MCF 10A (cell line): ENCODE measurements around the gene ZKSCAN8. TPM values are rescaled to one million over a fixed set of nuclear protein-coding genes. Genes with fewer than 3 reads are reported as not detected.
A peak's percentile ranks its signal among the peaks of the same experiment; 100 is the strongest.
"Not testable (repeated sequence)": the region's sequence is repeated elsewhere in the genome, so short reads cannot be mapped to it uniquely, and the experiment has no call there.

Experiments used
- Bru-seq: library from RNA; stranded (reverse); fragments of 400-500 nt; gene quantifications from one replicate; lab custom pipeline; 2021; lab: Mats Ljungman, UMichigan
- BruChase-seq, 2 experiments: library from RNA; stranded (reverse); fragments of 400-500 nt; gene quantifications; one replicate each; lab custom pipeline; 2021; lab: Mats Ljungman, UMichigan
- BruUV-seq: library from RNA; stranded (reverse); fragments of 400-500 nt; replicated peaks from 2 replicates; lab custom pipeline; 2021; lab: Mats Ljungman, UMichigan
- CTCF ChIA-PET: fragments of 300-600 bp; sonication (Branson Sonifier 250); formaldehyde crosslinking; extraction: SDS; loops from one replicate; lab custom pipeline; 2021; ENCODE audit warnings: antibody characterized with exemption, inconsistent platforms; lab: Yijun Ruan, JAX
- POLR2A ChIA-PET: fragments of 300-600, 350-650 bp; sonication (Branson Sonifier 250); formaldehyde crosslinking; extraction: SDS; loops from one replicate; lab custom pipeline; 2020; ENCODE audit warnings: antibody characterized with exemption, inconsistent platforms; lab: Yijun Ruan, JAX
- DNase-seq: peaks from one replicate; pipeline ENCODE4 v3.0.0-alpha.2; 2018; ENCODE audit not compliant: unreplicated experiment
- H3K27ac Mint-ChIP-seq: one replicate; pipeline ENCODE4 v1.8.0; 2022; ENCODE audit warnings: mild to moderate bottlenecking, low read depth, mixed read lengths; ENCODE audit not compliant: unreplicated experiment
- H3K27me3 Mint-ChIP-seq: one replicate; pipeline ENCODE4 v1.8.0; 2022; ENCODE audit warnings: mixed read lengths; ENCODE audit not compliant: insufficient read depth, unreplicated experiment
- H3K36me3 Mint-ChIP-seq: one replicate; pipeline ENCODE4 v1.8.0; 2022; ENCODE audit warnings: mild to moderate bottlenecking, moderate library complexity, mixed read lengths; ENCODE audit not compliant: insufficient read depth, unreplicated experiment
- H3K4me1 Mint-ChIP-seq: one replicate; pipeline ENCODE4 v1.8.0; 2022; ENCODE audit warnings: mixed read lengths; ENCODE audit not compliant: insufficient read depth, unreplicated experiment
- H3K4me3 Mint-ChIP-seq: one replicate; pipeline ENCODE4 v1.8.0; 2022; ENCODE audit warnings: mild to moderate bottlenecking, moderate library complexity, mixed read lengths; ENCODE audit not compliant: unreplicated experiment
- H3K9me3 Mint-ChIP-seq: one replicate; pipeline ENCODE4 v1.8.0; 2022; ENCODE audit warnings: mixed read lengths; ENCODE audit not compliant: unreplicated experiment
- CTCF ChIP-seq: fragments of 200-600 bp; IDR thresholded peaks from one replicate; pipeline ENCODE4 v1.8.0; 2022; ENCODE audit warnings: antibody characterized with exemption, mild to moderate bottlenecking; ENCODE audit not compliant: unreplicated experiment
- intact Hi-C: fragments of 100-400 bp; cut with micrococcal nuclease; formaldehyde crosslinking; loops from 2 replicates; pipeline ENCODE4 v1.14.1; 2022
- long read RNA-seq: library from polyadenylated mRNA; stranded (forward); transcript quantifications from one replicate; pipeline ENCODE4 v2.0.0, GENCODE V29; 2022
- total RNA-seq: library from RNA; stranded (reverse); gene quantifications from 2 replicates; pipeline ENCODE4 v1.2.3, GENCODE V29; 2022

ZKSCAN8 gene
- total RNA-seq (26.7 and 27.9 TPM in 2 replicates), Bru-seq, nascent RNA (percentile 96 among the genes with signal in this experiment), BruChase-seq, experiment 1, labeled RNA remaining after a 6-hour chase (percentile 87 among the genes with signal in this experiment), BruChase-seq, experiment 2, labeled RNA remaining after a 2-hour chase (percentile 98 among the genes with signal in this experiment)
- long read RNA-seq, full-length matches to known transcripts = 1 of 3 reads
- long read RNA-seq, partial matches to known transcripts = 0 of 3 reads
- long read RNA-seq, other reads (novel, unspliced or antisense) = 2 of 3 reads

- peak within 1 kb of the TSS; percentile 88 for H3K27ac Mint-ChIP-seq
- intact Hi-C loops = loop anchor here (1.0 to 10.0 kb wide), 4 partner anchors 71 to 543 kb away; partner anchors contain the start of genes ZSCAN26 and ZSCAN9
- peak within 1 kb of the TSS; percentile 90 for H3K4me3 Mint-ChIP-seq
- peaks cover 33% of the 10 kb centered on the region for H3K4me1 Mint-ChIP-seq
- peak; percentile 90 for DNase-seq
- ChIA-PET POLR2A (interaction anchor here (0.6 to 8.2 kb wide), 33 partner anchors 10 to 1008 kb away, joined by 3 to 112 read pairs (median 7); partner anchors contain the start of genes PGBD1, ZKSCAN3, ZKSCAN4 and ZNF165), CTCF (interaction anchor here (0.6 to 1.9 kb wide), 7 partner anchors 21 to 1467 kb away, joined by 3 to 9 read pairs (median 4); no protein-coding TSS in a partner anchor)
- no peaks in the 10 kb centered on the region for H3K27me3 Mint-ChIP-seq
- TF ChIP-seq CTCF = no peak
- BruUV-seq = TSS peak; percentile 63
- no peaks in the 10 kb centered on the region for H3K9me3 Mint-ChIP-seq
- H3K36me3 Mint-ChIP-seq = peaks cover 26% of the 10 kb centered on the region
These were observed at the start of gene ZKSCAN8 for GRCh38 chr6:28141500-28142329. TSS of gene ZKSCAN8 (plus strand) at chr6:28141883. CDS start at chr6:28148408, 6,525 bp downstream.

GRCh38 chr6:28102222-28102621, 39.5 kb upstream of the ZKSCAN8 start:
- H3K4me3 Mint-ChIP-seq, BruUV-seq, intact Hi-C loops, H3K4me1 Mint-ChIP-seq, H3K27ac Mint-ChIP-seq, POLR2A ChIA-PET, H3K27me3 Mint-ChIP-seq, DNase-seq, H3K36me3 Mint-ChIP-seq, H3K9me3 Mint-ChIP-seq: not testable (repeated sequence)
- CTCF ChIA-PET = interaction anchor here (0.8 kb wide), 1 partner anchor 925 kb away, joined by 3 read pairs; no protein-coding TSS in a partner anchor

GRCh38 chr6:28102699-28103098, 39.0 kb upstream of the ZKSCAN8 start:
- H3K9me3 Mint-ChIP-seq, DNase-seq, intact Hi-C loops, BruUV-seq, H3K27me3 Mint-ChIP-seq, H3K4me3 Mint-ChIP-seq, POLR2A ChIA-PET, H3K36me3 Mint-ChIP-seq, H3K4me1 Mint-ChIP-seq, H3K27ac Mint-ChIP-seq: not testable (repeated sequence)
- CTCF ChIA-PET = interaction anchor here (0.8 kb wide), 1 partner anchor 926 kb away, joined by 3 read pairs; no protein-coding TSS in a partner anchor

GRCh38 chr6:28104392-28105244, 37.1 kb upstream of the ZKSCAN8 start:
- TSS peak; percentile 84 for BruUV-seq
- Mint-ChIP-seq H3K9me3 (no peaks in the 10 kb centered on the region), H3K4me3 (peak overlapping the region; percentile 83), H3K27ac (peak overlapping the region; percentile 63), H3K36me3 (no peaks in the 10 kb centered on the region), H3K4me1 (no peaks in the 10 kb centered on the region), H3K27me3 (no peaks in the 10 kb centered on the region)
- TF ChIP-seq CTCF = peak; percentile 59
- intact Hi-C loops = loop anchor here (2.0 kb wide), 2 partner anchors 24 to 32 kb away; partner anchors contain the start of gene ZNF165
- DNase-seq = peak; percentile 78
- ChIA-PET POLR2A (interaction anchor here (0.5 to 2.4 kb wide), 27 partner anchors 9 to 670 kb away, joined by 3 to 23 read pairs (median 4); partner anchors contain the start of genes ZKSCAN8, ZNF165 and ZSCAN16), CTCF (interaction anchor here (0.7 to 2.3 kb wide), 8 partner anchors 8 to 251 kb away, joined by 3 to 11 read pairs (median 4); partner anchors contain the start of gene ZKSCAN8)
